SW480 (cell line): ENCODE results near the gene CNIH3.
"Not testable (repeated sequence)": the region's sequence is repeated elsewhere in the genome, so short reads cannot be mapped to it uniquely, and the experiment has no call there.

Experiments used
- DNase-seq: peaks from one replicate; pipeline ENCODE4 v3.0.0-alpha.2; 2016; ENCODE audit warnings: low spot score

The CNIH3 gene

GRCh38 chr1:224615861-224616755 is at the start of gene CNIH3:
Gene CNIH3 (plus strand): TSS chr1:224616317. CDS start chr1:224617175, 858 bp downstream.
- peak; percentile 77 for DNase-seq

GRCh38 chr1:224566492-224566891 is 49.6 kb upstream of the CNIH3 start:
- DNase-seq: not testable (repeated sequence)

DNA sequence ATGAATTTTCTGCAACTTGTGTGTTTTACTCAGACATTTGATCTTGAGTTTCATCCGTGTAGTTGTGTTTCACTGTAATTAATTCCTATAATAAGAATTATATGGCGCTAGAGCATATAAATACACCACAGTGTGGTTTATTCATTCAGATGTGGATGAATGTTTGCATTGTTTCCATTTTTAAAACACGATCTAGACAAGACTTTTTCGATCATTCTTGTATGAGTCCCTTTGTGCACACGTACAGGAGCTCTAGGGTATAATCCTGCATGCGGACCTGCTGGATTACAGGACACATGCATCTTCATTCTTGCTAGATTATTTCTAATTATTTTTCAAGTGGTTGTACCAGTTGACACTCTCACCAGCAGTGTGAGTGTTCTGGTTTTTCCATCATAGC is 46.8 kb upstream of the CNIH3 start:
- DNase-seq: no peak

DNA sequence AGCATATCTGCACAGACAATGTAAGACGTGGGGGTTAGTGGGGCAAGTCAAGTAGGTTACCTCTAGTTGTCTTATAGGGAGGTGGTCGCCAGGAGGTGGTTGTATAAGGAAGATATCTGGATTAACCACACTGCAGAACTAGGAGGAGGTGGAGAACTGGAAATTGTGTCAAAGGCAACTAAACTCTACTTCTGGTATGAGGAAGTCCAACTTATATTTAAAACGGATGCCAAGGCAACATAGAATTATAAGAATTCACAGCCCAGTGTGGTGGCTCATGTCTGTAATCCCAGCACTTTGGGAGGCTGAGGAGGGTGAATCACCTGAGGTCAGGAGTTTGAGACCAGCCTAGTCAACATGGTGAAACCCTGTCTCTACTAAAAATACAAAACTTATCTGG is 44.1 kb upstream of the CNIH3 start:
- DNase-seq: not testable (repeated sequence)

- DNase-seq: peak; percentile 54
Observed at GRCh38 chr1:224579526-224579925, 36.6 kb upstream of the CNIH3 start.

- no peak for DNase-seq
Observed at GRCh38 chr1:224580006-224580405, 36.1 kb upstream of the CNIH3 start.

DNA sequence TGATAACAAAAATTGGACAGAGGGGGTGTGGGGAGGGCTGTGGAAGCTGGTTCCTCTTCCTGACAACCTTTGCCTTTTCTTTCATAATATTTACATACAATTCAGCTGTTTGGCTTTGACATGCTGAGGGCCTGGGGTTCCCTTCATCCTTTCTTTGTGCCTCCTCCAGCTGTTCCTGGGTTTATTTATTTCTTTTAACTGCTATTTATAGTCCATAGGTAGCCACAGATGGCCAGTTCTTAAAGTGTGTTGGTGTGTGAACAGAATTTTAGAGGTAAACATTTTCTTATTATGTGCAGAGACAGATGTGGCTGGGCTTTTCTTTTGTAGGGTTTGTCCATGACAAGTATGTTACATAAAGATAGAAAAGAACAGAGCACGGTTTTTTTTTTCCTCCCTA is 34.1 kb upstream of the CNIH3 start:
- DNase-seq: no peak

DNA sequence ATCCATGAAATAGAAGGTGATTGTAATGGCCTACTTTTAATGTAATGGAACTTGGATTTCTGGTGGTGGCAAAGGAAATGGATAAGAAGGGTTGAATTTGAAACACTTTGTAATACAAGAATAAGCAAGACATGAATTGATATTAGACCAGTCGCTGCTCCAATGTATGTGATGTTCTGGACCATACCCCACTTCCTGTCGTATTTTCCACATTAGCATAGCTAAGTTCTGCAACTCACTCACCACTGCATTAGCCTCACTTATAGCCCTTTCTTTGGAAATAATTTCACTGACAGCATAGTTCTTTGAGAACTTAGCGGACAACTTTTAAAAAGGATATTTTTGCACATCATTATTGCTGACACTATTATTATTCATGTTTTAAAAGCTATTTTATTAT is 32.3 kb upstream of the CNIH3 start:
- DNase-seq: no peak

DNA sequence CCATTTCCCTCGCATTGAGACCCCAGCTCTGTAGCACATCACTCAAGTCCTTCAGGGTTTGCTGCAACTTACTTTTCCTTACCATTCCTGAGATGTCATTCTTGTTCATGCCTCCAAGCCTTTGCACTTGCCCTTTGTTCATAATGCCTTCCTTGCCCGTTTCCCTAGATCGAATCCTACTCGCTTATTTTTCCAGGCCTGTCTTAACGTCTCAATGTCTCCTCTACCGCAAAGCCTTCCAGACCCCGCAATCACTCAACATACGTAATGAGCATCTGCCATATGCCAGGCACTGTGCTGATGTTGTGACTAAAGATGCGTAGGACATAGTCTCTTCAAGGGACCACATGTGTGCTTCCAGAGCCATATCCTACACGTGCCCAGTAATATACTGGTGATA is 31.1 kb upstream of the CNIH3 start:
- DNase-seq: no peak

- DNase-seq: no peak
Observed at GRCh38 chr1:224587051-224587450, 29.1 kb upstream of the CNIH3 start.

DNA sequence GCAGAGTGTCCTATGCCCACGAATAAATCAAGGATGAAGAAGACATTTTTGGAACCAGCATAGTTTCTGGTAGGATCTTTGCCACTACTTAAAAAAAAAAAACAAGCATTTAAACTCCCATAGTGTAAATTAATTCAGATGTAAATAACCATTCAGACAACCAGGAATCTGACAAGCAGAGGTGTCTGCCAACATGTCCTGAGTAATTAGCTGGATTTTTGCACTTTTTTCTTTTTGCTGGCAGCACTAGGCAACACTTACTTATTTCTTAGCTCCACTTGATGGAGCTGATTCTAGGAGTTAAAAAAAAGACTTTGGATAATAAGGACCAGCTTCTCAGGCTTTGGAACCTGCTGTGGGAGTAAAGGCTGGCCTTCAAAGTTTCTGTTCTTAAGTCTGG is 27.6 kb upstream of the CNIH3 start:
- DNase-seq: no peak

- DNase-seq: no peak
Observed at GRCh38 chr1:224589006-224589405, 27.1 kb upstream of the CNIH3 start.

- DNase-seq: no peak
Observed at GRCh38 chr1:224591326-224591725, 24.8 kb upstream of the CNIH3 start.

DNA sequence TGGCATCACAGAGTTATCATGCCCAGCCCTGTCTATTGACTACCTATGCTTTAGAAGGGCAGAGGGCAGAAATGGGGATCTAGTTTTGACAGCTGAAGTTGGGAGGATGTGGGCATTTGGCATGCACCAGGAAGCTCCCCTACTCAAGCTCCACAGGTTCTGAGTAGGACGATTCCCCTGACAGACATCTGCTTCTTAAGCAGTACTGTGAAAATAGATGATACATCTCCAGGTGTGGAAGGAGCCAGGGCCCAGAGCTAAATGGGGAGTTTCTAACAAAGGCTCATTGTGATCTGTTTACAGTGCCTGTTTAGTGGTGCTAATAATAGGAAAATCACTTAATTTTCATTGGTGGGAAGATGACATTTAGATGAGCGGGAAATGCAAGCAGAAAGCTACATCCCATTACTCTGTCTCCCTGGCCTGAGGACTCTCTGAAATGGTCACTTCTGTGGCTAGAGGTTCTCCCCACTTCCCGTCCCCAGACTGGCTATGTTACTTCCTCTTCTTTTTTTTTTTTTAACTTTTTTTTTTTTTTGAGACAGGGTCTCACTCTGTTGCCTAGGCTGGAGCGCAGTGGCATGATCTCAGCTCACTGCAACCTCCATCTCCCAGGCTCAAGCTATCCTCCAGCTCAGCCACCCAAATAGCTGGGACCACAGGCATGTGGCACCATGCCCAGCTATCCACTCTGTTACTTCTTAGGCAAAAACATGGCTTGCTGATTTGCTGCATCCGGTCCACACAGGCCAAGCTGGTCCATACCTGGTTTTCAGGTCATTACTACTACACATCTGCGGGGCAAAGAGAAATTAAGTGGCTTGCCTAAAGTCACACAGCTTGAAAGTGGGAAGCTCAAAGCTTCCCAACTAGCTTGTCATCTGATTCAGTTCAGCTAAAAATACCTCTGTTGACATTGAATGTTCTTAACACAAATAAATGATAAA is 23.2 kb upstream of the CNIH3 start:
- peak; percentile 85 for DNase-seq

DNA sequence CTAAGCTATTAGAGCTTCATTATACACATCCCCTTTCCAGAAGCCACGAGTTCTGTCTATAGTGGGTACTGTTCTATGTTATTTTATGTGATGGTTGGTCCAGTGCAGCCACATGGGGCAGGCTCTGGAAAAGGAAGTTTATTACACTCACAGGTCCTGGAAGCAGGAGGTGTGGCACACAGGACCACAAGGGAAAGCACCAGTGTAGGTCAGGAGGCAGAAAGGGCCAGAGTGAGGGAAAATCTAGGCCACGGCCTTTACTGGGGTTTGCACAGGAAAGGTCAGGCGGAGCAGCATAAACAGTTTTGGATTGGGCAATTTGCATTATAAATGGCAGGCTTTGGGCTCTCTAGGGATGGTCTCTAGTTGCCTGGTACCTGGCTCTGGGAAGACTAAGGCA is 21.8 kb upstream of the CNIH3 start:
- no peak for DNase-seq

GRCh38 chr1:224594851-224595250 is 21.3 kb upstream of the CNIH3 start:
- DNase-seq: no peak

- DNase-seq: no peak
Observed at GRCh38 chr1:224605482-224606181, 10.5 kb upstream of the CNIH3 start.

- no peak for DNase-seq
Observed at GRCh38 chr1:224607188-224608148, 8.6 kb upstream of the CNIH3 start.

- DNase-seq: no peak
Observed at GRCh38 chr1:224609333-224609732, 6.8 kb upstream of the CNIH3 start.

GRCh38 chr1:224612246-224612645 is 3.9 kb upstream of the CNIH3 start:
- no peak for DNase-seq

GRCh38 chr1:224613486-224613885 is 2.6 kb upstream of the CNIH3 start:
- DNase-seq: no peak
